T-cell (primary cell): ENCODE data around the gene PAX5. TPM values are rescaled to one million over a fixed set of nuclear protein-coding genes. Genes with fewer than 3 reads are reported as not detected.

Experiments
- ATAC-seq, 4 experiments: fragments of 200-7000 bp in 3 of 4; fragments of 150-1000 bp in 1 of 4; cut with Tn5 transposase; replicated peaks in 1 of 4; 1 replicate in 3 of 4; 2 replicates in 1 of 4; pipeline ENCODE4 v1.10.0; 2021; ENCODE audit warnings: moderate library complexity in 3 of 4, mild to moderate bottlenecking in 2 of 4, moderate number of reproducible peaks in 1 of 4
- CTCF ChIA-PET, 2 donors: fragments of 300-600 bp; sonication (Branson Sonifier 250); formaldehyde crosslinking; loops; one replicate each; lab custom pipeline; 2022; ENCODE audit warnings: antibody characterized with exemption in 2 of 2; lab: Charles Lee
- POLR2A ChIA-PET, 2 donors: fragments of 300-600 bp; sonication (Branson Sonifier 250); formaldehyde crosslinking; loops; one replicate each; lab custom pipeline; 2022; ENCODE audit warnings: antibody characterized with exemption in 2 of 2; lab: Charles Lee
- DNase-seq, 35 experiments: peaks; one replicate each; pipeline versions ENCODE4 v3.0.0 to v3.0.0-alpha.2; 2013 to 2023
- H3K27ac ChIP-seq: one replicate; pipeline ENCODE4 v1.5.1; 2013; ENCODE audit warnings: low read length
- H3K27me3 ChIP-seq, 2 experiments: replicated peaks in 1 of 2; 1 replicate in 1 of 2; 2 replicates in 1 of 2; pipeline versions ENCODE4 v1.6.1 to v1.7.0; 2013; ENCODE audit warnings: low read length in 1 of 2, mixed read lengths in 1 of 2; ENCODE audit not compliant: control insufficient read depth in 2 of 2, insufficient read depth in 2 of 2; ENCODE audit errors: extremely low read depth in 1 of 2
- H3K36me3 ChIP-seq, 2 donors: 1 replicate in 1 of 2; 2 replicates in 1 of 2; pipeline versions ENCODE4 v1.6.1 to v1.7.0; 2013; ENCODE audit warnings: low read length in 1 of 2; ENCODE audit not compliant: control insufficient read depth in 2 of 2, insufficient read depth in 1 of 2; ENCODE audit errors: extremely low read depth in 1 of 2
- H3K4me1 ChIP-seq, 2 experiments: 1 replicate in 1 of 2; 2 replicates in 1 of 2; pipeline versions ENCODE4 v1.6.1 to v1.7.0; 2013; ENCODE audit warnings: low read length in 2 of 2, mixed read lengths in 1 of 2; ENCODE audit not compliant: insufficient read depth in 2 of 2, control insufficient read depth in 1 of 2; ENCODE audit errors: extremely low read depth in 1 of 2
- H3K4me3 ChIP-seq, 2 donors: 1 replicate in 1 of 2; 2 replicates in 1 of 2; pipeline versions ENCODE4 v1.5.1 to v1.7.0; 2013; ENCODE audit warnings: mild to moderate bottlenecking in 2 of 2, low read length in 1 of 2, moderate library complexity in 1 of 2; ENCODE audit not compliant: control insufficient read depth in 1 of 2; ENCODE audit errors: extremely low read depth in 1 of 2
- H3K9me3 ChIP-seq: 2 replicates; pipeline ENCODE4 v1.7.0; 2013
- H3K27ac Mint-ChIP-seq, 2 donors: one replicate each; pipeline ENCODE4 v1.8.0; 2020 to 2021; ENCODE audit warnings: mild to moderate bottlenecking in 2 of 2, mixed read lengths in 2 of 2
- H3K27me3 Mint-ChIP-seq, 2 donors: one replicate each; pipeline ENCODE4 v1.8.0; 2021 to 2022; ENCODE audit warnings: mixed read lengths in 2 of 2
- H3K36me3 Mint-ChIP-seq: one replicate; pipeline ENCODE4 v1.8.0; 2021; ENCODE audit warnings: mixed read lengths
- H3K4me1 Mint-ChIP-seq, 3 donors: one replicate each; pipeline ENCODE4 v1.8.0; 2020 to 2022; ENCODE audit warnings: mixed read lengths in 3 of 3, mild to moderate bottlenecking in 1 of 3
- H3K4me3 Mint-ChIP-seq, 3 donors: one replicate each; pipeline ENCODE4 v1.8.0; 2020 to 2022; ENCODE audit warnings: mild to moderate bottlenecking in 3 of 3, mixed read lengths in 3 of 3, moderate library complexity in 3 of 3
- H3K9me3 Mint-ChIP-seq, 3 donors: one replicate each; pipeline ENCODE4 v1.8.0; 2020 to 2022; ENCODE audit warnings: mixed read lengths in 3 of 3
- WGBS: methylation state at CpG from one replicate; pipeline ENCODE4 v1.1.5; 2013; ENCODE audit warnings: missing lambda C conversion rate; ENCODE audit not compliant: insufficient coverage; 5-methylcytosine and 5-hydroxymethylcytosine counted together
- total RNA-seq, 35 experiments: library from RNA in 6 of 35; stranded (reverse) in 6 of 35; fragments of 120-200 nt in 1 of 35; gene quantifications; one replicate each; pipeline versions ENCODE4 v1.2.1 to v1.2.4 and lab custom pipeline; 2013 to 2026

PAX5 gene
- total RNA-seq, 5 donors from 2014 or later (not counting 1 experiment from before 2014, with no cell fraction given), result 1.7 to 12.4 (median 4.4) TPM

- Mint-ChIP-seq H3K4me3 (no peak overlapping the region), H3K27me3 (peaks cover 9 to 16% of the 10 kb centered on the region in 2 donors), H3K27ac (no peak overlapping the region), H3K4me1 (no peaks in the 10 kb centered on the region), H3K36me3 (no peaks in the 10 kb centered on the region), H3K9me3 (peaks cover 0 to 2% (median 0%) of the 10 kb centered on the region in 3 donors)
- no peak for DNase-seq
- no peak for ATAC-seq
- Histone ChIP-seq H3K27me3 (peaks cover 0 to 16% of the 10 kb centered on the region in 2 experiments), H3K36me3 (no peaks in the 10 kb centered on the region), H3K9me3 (no peaks in the 10 kb centered on the region), H3K4me3 (no peak overlapping the region), H3K4me1 (no peaks in the 10 kb centered on the region), H3K27ac (no peak overlapping the region)
- ChIA-PET POLR2A (no interaction called here), CTCF (no interaction called here)
- WGBS, result 76% methylated on average over 18 of the region's 18 CpGs
These were observed 154.8 kb downstream of the PAX5 start for GRCh38 chr9:36878986-36879982.

- Mint-ChIP-seq H3K27ac (no peak overlapping the region), H3K36me3 (no peaks in the 10 kb centered on the region), H3K4me3 (no peak overlapping the region), H3K9me3 (no peaks in the 10 kb centered on the region), H3K27me3 (peaks cover 7 to 8% of the 10 kb centered on the region in 2 donors), H3K4me1 (no peaks in the 10 kb centered on the region)
- Histone ChIP-seq H3K9me3 (no peaks in the 10 kb centered on the region), H3K36me3 (no peaks in the 10 kb centered on the region), H3K27ac (no peak overlapping the region), H3K4me3 (no peak overlapping the region), H3K4me1 (no peaks in the 10 kb centered on the region), H3K27me3 (peaks cover 0 to 20% of the 10 kb centered on the region in 2 experiments)
- ATAC-seq (no peak), DNase-seq (no peak)
- CTCF ChIA-PET, result no interaction called here
- 83% methylated on average over 6 of the region's 6 CpGs for WGBS
- POLR2A ChIA-PET, result no interaction called here
These were observed 156.8 kb downstream of the PAX5 start for GRCh38 chr9:36877239-36877638.

DNA sequence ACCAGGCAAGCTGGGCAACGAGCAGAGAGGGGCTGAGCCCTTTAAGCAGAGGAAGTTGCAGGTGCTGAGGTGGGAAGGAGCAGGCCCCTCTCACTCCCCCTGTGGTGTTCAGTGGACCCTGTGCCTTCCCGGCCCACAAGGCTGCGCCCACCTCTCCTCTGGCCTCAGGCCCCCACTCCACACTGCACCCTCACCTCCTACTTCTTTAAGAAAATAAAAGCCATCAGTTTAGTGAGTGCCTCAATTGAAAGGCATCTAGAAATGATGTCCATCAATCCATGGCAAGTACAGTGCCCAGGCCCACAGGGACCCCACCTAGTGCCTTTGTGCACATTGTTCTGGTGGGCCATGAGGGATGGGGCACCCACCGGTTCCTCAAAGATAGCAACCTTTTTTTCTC, 158.0 kb downstream of the PAX5 start:
- no peaks in the 10 kb centered on the region for H3K9me3 ChIP-seq
- DNase-seq, result no peak
- ChIA-PET CTCF (no interaction called here), POLR2A (no interaction called here)
- peaks cover 4 to 7% of the 10 kb centered on the region in 2 donors for H3K27me3 Mint-ChIP-seq
- ATAC-seq, result no peak
- no peaks in the 10 kb centered on the region for H3K4me1 ChIP-seq
- H3K36me3 ChIP-seq, result no peaks in the 10 kb centered on the region
- 50% methylated on average over 2 of the region's 4 CpGs for WGBS
- H3K27ac Mint-ChIP-seq, result no peak overlapping the region
- H3K36me3 Mint-ChIP-seq, result no peaks in the 10 kb centered on the region
- no peak overlapping the region for H3K27ac ChIP-seq
- no peak overlapping the region for H3K4me3 Mint-ChIP-seq
- peaks cover 0 to 16% of the 10 kb centered on the region in 2 experiments for H3K27me3 ChIP-seq
- H3K9me3 Mint-ChIP-seq, result no peaks in the 10 kb centered on the region
- H3K4me3 ChIP-seq, result no peak overlapping the region
- H3K4me1 Mint-ChIP-seq, result no peaks in the 10 kb centered on the region

DNA sequence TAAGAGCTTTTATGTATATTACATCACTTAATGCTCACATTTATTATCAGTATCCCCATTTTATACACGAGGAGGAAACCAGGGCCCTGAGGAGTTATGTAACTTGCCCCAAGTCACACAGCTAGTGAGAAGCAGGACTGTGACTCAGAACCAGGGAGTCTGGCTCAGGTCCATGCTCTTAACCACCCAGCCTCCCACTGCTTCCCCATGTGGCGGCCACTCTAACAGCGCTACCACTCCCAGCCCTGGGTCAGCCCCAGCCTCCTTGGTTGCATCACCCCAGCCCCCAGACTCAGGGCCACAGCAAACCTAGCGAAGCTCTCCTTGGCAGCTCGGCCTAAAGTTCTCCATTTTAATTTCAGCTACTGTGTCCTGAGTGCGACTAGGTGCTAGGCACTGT, 159.1 kb downstream of the PAX5 start:
- Mint-ChIP-seq H3K4me3 (no peak overlapping the region), H3K36me3 (no peaks in the 10 kb centered on the region), H3K27ac (no peak overlapping the region), H3K27me3 (peaks cover 4 to 7% of the 10 kb centered on the region in 2 donors), H3K4me1 (no peaks in the 10 kb centered on the region), H3K9me3 (no peaks in the 10 kb centered on the region)
- WGBS, result 72% methylated on average over 4 of the region's 6 CpGs
- DNase-seq (no peak), ATAC-seq (no peak)
- H3K36me3 ChIP-seq, result no peaks in the 10 kb centered on the region
- POLR2A ChIA-PET, result no interaction called here
- H3K4me3 ChIP-seq, result no peak overlapping the region
- H3K4me1 ChIP-seq, result no peaks in the 10 kb centered on the region
- H3K27me3 ChIP-seq, result peaks cover 0 to 16% of the 10 kb centered on the region in 2 experiments
- CTCF ChIA-PET, result interaction anchor here in 1 of 2 donors (0.6 kb wide), 1 partner anchor 446 kb away, joined by 3 read pairs; no protein-coding TSS in a partner anchor
- H3K9me3 ChIP-seq, result no peaks in the 10 kb centered on the region
- H3K27ac ChIP-seq, result no peak overlapping the region

DNA sequence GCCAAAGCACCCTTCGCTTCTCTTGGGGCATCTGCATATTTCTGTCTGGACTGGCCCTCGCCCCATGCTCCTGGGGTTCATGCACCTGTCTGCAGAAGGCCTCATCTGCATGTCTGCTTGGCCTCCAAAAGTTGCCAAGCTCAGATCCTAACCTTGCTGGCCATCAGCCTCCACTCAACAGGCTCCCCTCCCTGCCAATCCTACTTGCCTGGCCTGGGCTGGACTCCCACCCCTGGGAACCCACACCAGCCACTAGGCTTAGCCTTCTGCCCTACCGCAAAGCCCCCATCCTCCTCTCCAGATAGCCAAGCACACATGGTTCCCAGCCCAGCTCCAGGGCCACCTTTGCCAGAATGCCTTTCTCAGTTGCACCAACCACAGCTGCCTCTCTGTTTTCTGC, 159.8 kb downstream of the PAX5 start:
- no peak overlapping the region for H3K4me3 Mint-ChIP-seq
- POLR2A ChIA-PET, result no interaction called here
- no peak for DNase-seq

GRCh38 chr9:36873247-36873875, 160.7 kb downstream of the PAX5 start:
- H3K4me1 ChIP-seq, result no peaks in the 10 kb centered on the region
- H3K36me3 ChIP-seq, result no peaks in the 10 kb centered on the region
- peaks cover 0 to 19% of the 10 kb centered on the region in 2 experiments for H3K27me3 ChIP-seq
- H3K4me1 Mint-ChIP-seq, result no peaks in the 10 kb centered on the region
- 54% methylated on average over 6 of the region's 8 CpGs for WGBS
- no peak overlapping the region for H3K4me3 Mint-ChIP-seq
- no peaks in the 10 kb centered on the region for H3K9me3 Mint-ChIP-seq
- no peak overlapping the region for H3K27ac ChIP-seq
- ATAC-seq (peak; percentile 74 to 89 (median 78)), DNase-seq (peak; percentile 11 to 83 (median 58))
- H3K9me3 ChIP-seq, result no peaks in the 10 kb centered on the region
- CTCF ChIA-PET, result interaction anchor here (0.9 to 2.1 kb wide), 9 partner anchors 9 to 491 kb away, joined by 3 to 15 read pairs (median 4); no protein-coding TSS in a partner anchor
- POLR2A ChIA-PET, result interaction anchor here in 1 of 2 donors (0.6 kb wide), 1 partner anchor 676 kb away, joined by 9 read pairs; no protein-coding TSS in a partner anchor
- H3K27me3 Mint-ChIP-seq, result peaks cover 2 to 4% of the 10 kb centered on the region in 2 donors
- H3K36me3 Mint-ChIP-seq, result no peaks in the 10 kb centered on the region
- no peak overlapping the region for H3K4me3 ChIP-seq
- no peak overlapping the region for H3K27ac Mint-ChIP-seq

More for the DNA sequence above, 159.8 kb downstream of the PAX5 start:
- Histone ChIP-seq H3K27ac (no peak overlapping the region), H3K4me1 (no peaks in the 10 kb centered on the region), H3K4me3 (no peak overlapping the region), H3K27me3 (peaks cover 0 to 16% of the 10 kb centered on the region in 2 experiments), H3K9me3 (no peaks in the 10 kb centered on the region), H3K36me3 (no peaks in the 10 kb centered on the region)
- WGBS, result 70% methylated on average over 3 of the region's 3 CpGs
- Mint-ChIP-seq H3K36me3 (no peaks in the 10 kb centered on the region), H3K27me3 (peaks cover 4 to 7% of the 10 kb centered on the region in 2 donors), H3K4me1 (no peaks in the 10 kb centered on the region), H3K9me3 (no peaks in the 10 kb centered on the region), H3K27ac (no peak overlapping the region)
- no peak for ATAC-seq
- CTCF ChIA-PET, result interaction anchor here in 1 of 2 donors (0.9 kb wide), 1 partner anchor 9 kb away, joined by 3 read pairs; no protein-coding TSS in a partner anchor
